ENCODE data around the gene LRRC74A. TPM values are rescaled to one million over a fixed set of nuclear protein-coding genes. Genes with fewer than 3 reads are reported as not detected.

The LRRC74A gene
- total and polyA plus RNA-seq, 2 of the 4 experiments (the other 2 are of a cell fraction), result not detected

DNA sequence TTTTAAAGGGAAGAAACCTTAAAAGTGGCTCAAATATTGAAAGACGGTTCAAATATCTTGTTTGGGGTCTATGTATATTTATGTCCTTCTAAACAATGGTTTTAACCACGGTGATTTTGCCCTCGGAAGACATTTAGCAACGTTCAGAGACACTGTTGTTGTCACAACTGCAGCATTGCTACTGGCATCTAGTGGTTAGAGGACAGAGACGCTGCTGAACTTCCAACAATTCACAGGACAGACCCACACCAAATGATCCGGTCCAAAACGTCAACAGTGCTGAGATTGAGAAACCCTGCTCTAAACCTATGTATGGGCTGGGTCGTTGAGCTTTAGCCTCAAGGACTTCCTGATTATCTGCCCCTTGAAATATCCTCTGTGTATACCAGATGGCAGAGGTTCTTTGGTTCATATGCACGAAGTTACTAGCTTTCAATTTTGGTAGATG lies 15.2 kb upstream of the LRRC74A start:
- Histone ChIP-seq H3K9me1 (ENCODE audit: insufficient read depth, low read length) (peaks cover 3% of the 10 kb centered on the region; the same call in 1 of the 2 replicates), H2BK5ac (ENCODE audit: low read depth, low read length, poor library complexity, severe bottlenecking) (no peak overlapping the region), H3K18ac (ENCODE audit: low read depth, low read length) (no peak overlapping the region), H3K56ac (ENCODE audit: extremely low read depth, insufficient read depth, low read length) (no peak overlapping the region), H3K4ac (ENCODE audit: low read depth, low read length) (no peak overlapping the region), H3K79me1 (ENCODE audit: low read depth in 1 of 2, low read length in 2 of 2) (0 out of 4 replicates have a peak, but pooled peaks cover 0 to 8% of the 10 kb centered on the region in 2 experiments), H3K4me2 (ENCODE audit: low read depth, low read length) (peak overlapping the region; percentile 69), H4K91ac (ENCODE audit: insufficient read depth, low read depth, low read length) (peak overlapping the region; percentile 25; the same call in 1 of the 2 replicates), H3K9ac (ENCODE audit: low read depth, low read length) (peak overlapping the region; percentile 4; the same call in 1 of the 2 replicates), H3K14ac (replicated peaks; ENCODE audit: low read depth, low read length) (0 out of 2 replicates have a peak overlapping the region, but pooled peaks have one; percentile 41), H4K20me1 (ENCODE audit: insufficient read depth, low read length) (no peaks in the 10 kb centered on the region), H2BK20ac (ENCODE audit: low read depth, low read length) (no peak overlapping the region), H2AFZ (replicated peaks; ENCODE audit: low read length, poor library complexity) (peak overlapping the region; percentile 76), H4K8ac (ENCODE audit: low read depth in 2 of 2, low read length in 2 of 2) (peak overlapping the region in 1 of 2 experiments; percentile 14; a peak in 1 of 4 replicates), H3K9me3 (ENCODE audit: control insufficient read depth, insufficient read depth, low read length) (no peaks in the 10 kb centered on the region), H3K36me3 (ENCODE audit: control insufficient read depth, insufficient read depth, low read length) (peaks cover 9% of the 10 kb centered on the region), H2AK5ac (ENCODE audit: low read depth, low read length) (no peak overlapping the region), H2AK9ac (replicated peaks; ENCODE audit: low read depth, low read length, poor library complexity) (no peak overlapping the region), H3K27me3 (ENCODE audit: control insufficient read depth, insufficient read depth, low read length) (no peaks in the 10 kb centered on the region), H3K23ac (ENCODE audit: low read depth, low read length) (peak overlapping the region; percentile 57; the same call in 1 of the 2 replicates), H2BK120ac (ENCODE audit: low read depth, low read length) (no peak overlapping the region), H3K4me3 (ENCODE audit: insufficient read depth, low read depth, low read length) (peak overlapping the region; percentile 22; the same call in 1 of the 2 replicates), H4K5ac (ENCODE audit: low read depth, low read length) (no peak overlapping the region), H2BK15ac (ENCODE audit: low read depth, low read length) (no peak overlapping the region), H3K27ac (ENCODE audit: insufficient read depth, low read length) (no peak overlapping the region), H3K4me1 (ENCODE audit: control insufficient read depth, insufficient read depth, low read length) (no peaks in the 10 kb centered on the region)
- intact Hi-C loops (cut with micrococcal nuclease), result loop anchor here (1.0 kb wide), 2 partner anchors 50 to 101 kb away; partner anchors contain the start of gene VASH1
- dilution Hi-C loops (cut with HindIII; ENCODE audit: low sequenced_read_pairs, unreplicated experiment), result no loop called here
- no CpG with 5 or more reads among the region's 9 CpGs for WGBS, 2 experiments (ENCODE audit: extremely low coverage in 2 of 2, insufficient read length in 1 of 2)
- TF ChIP-seq SMC3 (IDR thresholded peaks at IDR 0.05; ENCODE audit: low read depth, low read length) (peak; percentile 41), RAD21 (IDR thresholded peaks at IDR 0.05; ENCODE audit: low read length) (peak; percentile 57), MAZ (IDR thresholded peaks at IDR 0.05; ENCODE audit: borderline replicate concordance, low read depth, low read length) (no peak), MAFK (IDR thresholded peaks at IDR 0.05; ENCODE audit: low read depth, low read length) (no peak)
- TF ChIP-seq, protein P1, sequence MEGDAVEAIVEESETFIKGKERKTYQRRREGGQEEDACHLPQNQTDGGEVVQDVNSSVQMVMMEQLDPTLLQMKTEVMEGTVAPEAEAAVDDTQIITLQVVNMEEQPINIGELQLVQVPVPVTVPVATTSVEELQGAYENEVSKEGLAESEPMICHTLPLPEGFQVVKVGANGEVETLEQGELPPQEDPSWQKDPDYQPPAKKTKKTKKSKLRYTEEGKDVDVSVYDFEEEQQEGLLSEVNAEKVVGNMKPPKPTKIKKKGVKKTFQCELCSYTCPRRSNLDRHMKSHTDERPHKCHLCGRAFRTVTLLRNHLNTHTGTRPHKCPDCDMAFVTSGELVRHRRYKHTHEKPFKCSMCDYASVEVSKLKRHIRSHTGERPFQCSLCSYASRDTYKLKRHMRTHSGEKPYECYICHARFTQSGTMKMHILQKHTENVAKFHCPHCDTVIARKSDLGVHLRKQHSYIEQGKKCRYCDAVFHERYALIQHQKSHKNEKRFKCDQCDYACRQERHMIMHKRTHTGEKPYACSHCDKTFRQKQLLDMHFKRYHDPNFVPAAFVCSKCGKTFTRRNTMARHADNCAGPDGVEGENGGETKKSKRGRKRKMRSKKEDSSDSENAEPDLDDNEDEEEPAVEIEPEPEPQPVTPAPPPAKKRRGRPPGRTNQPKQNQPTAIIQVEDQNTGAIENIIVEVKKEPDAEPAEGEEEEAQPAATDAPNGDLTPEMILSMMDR (conservative IDR thresholded peaks at IDR 0.05; ENCODE audit: low read depth, low read length), result peak; percentile 51
- ChIA-PET POLR2A (ENCODE audit: unreplicated experiment) (no interaction called here), CTCF (interaction anchor here (0.6 to 2.1 kb wide), 8 partner anchors 8 to 1091 kb away, joined by 3 to 15 read pairs (median 5); no protein-coding TSS in a partner anchor)
- peak; percentile 57 for ATAC-seq (ENCODE audit: low read depth)
- peak; percentile 34 for DNase-seq
- no TSS peak for BruUV-seq (replicated peaks)
- in situ Hi-C loops (cut with MboI; ENCODE audit: low sequenced_read_pairs), result no loop called here

All from IMR-90 (cell line).